IPS-20b (cell line): ENCODE measurements around the gene ZBTB40.

Experiments
- H3K27ac ChIP-seq: one replicate; pipeline ENCODE4 v1.5.1; 2013; ENCODE audit warnings: low read length
- H3K27me3 ChIP-seq: 2 replicates; pipeline ENCODE4 v1.6.1; 2013; ENCODE audit warnings: mild to moderate bottlenecking, low read length, inconsistent platforms; ENCODE audit not compliant: insufficient read depth
- H3K36me3 ChIP-seq: 2 replicates; pipeline ENCODE4 v1.6.1; 2013; ENCODE audit warnings: low read depth, mild to moderate bottlenecking, inconsistent platforms, low read length, moderate library complexity; ENCODE audit not compliant: insufficient read depth
- H3K4me1 ChIP-seq: 2 replicates; pipeline ENCODE4 v1.6.1; 2013; ENCODE audit warnings: mild to moderate bottlenecking, control low read depth, inconsistent platforms, low read length, moderate library complexity; ENCODE audit not compliant: insufficient read depth
- H3K4me3 ChIP-seq: 2 replicates; pipeline ENCODE4 v1.5.1; 2013; ENCODE audit warnings: mild to moderate bottlenecking, low read length, inconsistent platforms
- H3K9ac ChIP-seq: 2 replicates; pipeline ENCODE4 v1.6.1; 2013; ENCODE audit warnings: low read depth, mild to moderate bottlenecking, inconsistent platforms, low read length, moderate library complexity
- H3K9me3 ChIP-seq: 2 replicates; pipeline ENCODE4 v1.6.1; 2013; ENCODE audit warnings: mild to moderate bottlenecking, low read depth, low read length, inconsistent platforms; ENCODE audit not compliant: insufficient read depth

Gene ZBTB40

DNA sequence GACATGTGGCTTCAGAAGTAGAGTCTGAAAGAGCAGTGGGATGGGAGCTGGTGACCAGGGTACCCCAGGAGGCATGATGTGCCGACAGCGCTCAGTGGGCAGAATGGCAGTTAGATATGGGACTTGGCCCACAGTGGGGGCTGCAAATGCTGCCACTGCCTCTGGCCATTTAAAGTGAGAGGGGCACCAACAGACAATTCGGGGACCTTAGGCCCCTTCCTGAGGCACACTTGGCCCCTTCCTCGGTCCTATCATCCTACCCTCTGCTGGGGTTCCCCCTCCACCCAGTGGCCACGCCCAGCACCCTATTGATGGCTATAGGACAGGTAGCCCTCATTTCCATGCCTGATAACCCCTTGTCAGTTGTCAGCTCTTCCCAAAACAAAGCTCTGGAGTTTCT is 75.0 kb downstream of the ZBTB40 start:
- H3K27me3 ChIP-seq = no peaks in the 10 kb centered on the region
- no peak overlapping the region for H3K27ac ChIP-seq
- H3K9ac ChIP-seq = no peak overlapping the region
- H3K4me3 ChIP-seq = no peak overlapping the region
- peaks cover 45% of the 10 kb centered on the region for H3K36me3 ChIP-seq
- H3K4me1 ChIP-seq = no peaks in the 10 kb centered on the region
- no peaks in the 10 kb centered on the region for H3K9me3 ChIP-seq

GRCh38 chr1:22527122-22527521 is 75.5 kb downstream of the ZBTB40 start:
- Histone ChIP-seq H3K36me3 (peaks cover 43% of the 10 kb centered on the region), H3K27me3 (no peaks in the 10 kb centered on the region), H3K27ac (no peak overlapping the region), H3K4me3 (no peak overlapping the region), H3K9me3 (no peaks in the 10 kb centered on the region), H3K9ac (no peak overlapping the region), H3K4me1 (no peaks in the 10 kb centered on the region)

DNA sequence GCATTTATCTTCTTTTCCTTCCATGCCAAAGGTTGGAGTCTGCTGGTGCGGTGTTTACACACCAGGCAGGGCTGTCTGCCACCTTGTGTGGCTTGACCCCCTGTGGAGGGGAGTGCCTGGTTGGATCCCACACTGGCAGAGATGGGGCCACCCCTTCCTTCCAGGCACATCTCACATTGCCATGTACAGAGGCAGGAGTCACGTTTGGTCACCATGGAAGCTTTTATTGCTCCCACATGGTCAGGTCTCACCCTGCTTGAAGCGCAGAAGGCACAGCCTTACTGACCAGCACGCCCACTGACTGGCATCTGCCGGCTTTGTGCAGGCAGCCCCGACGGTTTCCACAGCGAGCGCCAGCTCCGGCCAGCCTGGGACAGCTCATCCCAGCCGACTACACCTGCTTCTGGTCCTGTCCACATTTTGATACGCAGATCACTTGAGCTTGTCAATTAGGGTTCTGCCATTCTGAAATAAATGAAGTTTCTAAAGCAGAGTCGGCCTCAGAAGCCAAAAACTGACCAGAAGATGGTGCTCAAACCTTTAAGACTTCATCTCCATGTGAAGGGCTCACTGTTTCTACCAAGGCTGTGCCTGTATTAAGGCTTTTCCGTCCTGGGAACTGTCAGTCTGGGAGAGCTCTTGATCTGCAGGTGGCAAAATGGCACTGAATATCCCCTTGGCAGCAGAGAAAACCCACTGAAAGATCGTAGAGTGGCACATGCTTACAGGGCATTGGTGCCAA is 76.1 kb downstream of the ZBTB40 start:
- Histone ChIP-seq H3K9ac (no peak overlapping the region), H3K9me3 (no peaks in the 10 kb centered on the region), H3K4me1 (no peaks in the 10 kb centered on the region), H3K27ac (no peak overlapping the region), H3K36me3 (peaks cover 39% of the 10 kb centered on the region), H3K27me3 (no peaks in the 10 kb centered on the region), H3K4me3 (no peak overlapping the region)

DNA sequence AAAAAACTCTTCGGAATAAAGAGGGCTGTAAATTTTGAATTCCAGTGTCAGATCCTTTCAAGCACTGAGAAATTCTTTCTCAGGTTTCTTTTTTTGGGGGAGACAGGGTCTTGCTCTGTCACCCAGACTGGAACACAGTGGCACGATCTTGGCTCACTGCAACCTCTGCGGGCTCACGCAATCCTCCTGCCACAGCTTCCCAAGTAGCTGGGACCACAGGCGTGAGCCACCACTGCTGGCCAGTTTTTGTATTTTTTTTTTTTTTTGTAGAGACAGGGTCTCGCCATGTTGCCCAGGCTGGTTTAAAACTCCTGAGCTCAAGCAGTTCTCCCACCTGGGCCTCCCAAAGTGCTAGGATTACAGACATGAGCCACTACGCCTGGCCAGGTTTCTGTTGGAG is 76.8 kb downstream of the ZBTB40 start:
- no peak overlapping the region for H3K27ac ChIP-seq
- no peaks in the 10 kb centered on the region for H3K9me3 ChIP-seq
- no peaks in the 10 kb centered on the region for H3K27me3 ChIP-seq
- no peak overlapping the region for H3K9ac ChIP-seq
- no peaks in the 10 kb centered on the region for H3K4me1 ChIP-seq
- H3K36me3 ChIP-seq = peaks cover 35% of the 10 kb centered on the region
- no peak overlapping the region for H3K4me3 ChIP-seq

GRCh38 chr1:22529901-22530621 is 78.4 kb downstream of the ZBTB40 start:
- no peaks in the 10 kb centered on the region for H3K4me1 ChIP-seq
- no peak overlapping the region for H3K27ac ChIP-seq
- H3K9me3 ChIP-seq = no peaks in the 10 kb centered on the region
- no peak overlapping the region for H3K9ac ChIP-seq
- H3K27me3 ChIP-seq = no peaks in the 10 kb centered on the region
- H3K36me3 ChIP-seq = peaks cover 20% of the 10 kb centered on the region
- no peak overlapping the region for H3K4me3 ChIP-seq

DNA sequence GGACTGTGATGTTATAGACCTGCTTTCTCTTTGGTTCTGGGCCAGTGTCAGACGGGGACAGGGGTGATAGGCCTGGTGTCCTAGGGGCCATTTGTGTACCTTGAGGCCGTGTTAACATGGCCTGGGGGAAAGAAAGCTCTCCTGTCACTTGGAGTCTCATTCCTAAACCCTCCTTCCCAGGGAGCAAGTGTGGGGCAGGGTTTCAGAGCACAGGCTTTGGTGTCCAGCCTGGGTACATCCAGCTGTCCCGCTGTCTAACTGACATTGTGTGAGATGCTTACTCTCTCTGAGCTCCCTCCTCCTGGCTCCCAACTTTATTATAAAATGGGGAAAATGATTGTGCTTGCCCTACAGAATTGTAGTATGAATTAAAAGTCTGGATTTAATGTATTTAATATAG is 79.1 kb downstream of the ZBTB40 start:
- Histone ChIP-seq H3K4me3 (no peak overlapping the region), H3K27ac (no peak overlapping the region), H3K36me3 (peaks cover 15% of the 10 kb centered on the region), H3K4me1 (no peaks in the 10 kb centered on the region), H3K9ac (no peak overlapping the region), H3K9me3 (no peaks in the 10 kb centered on the region), H3K27me3 (no peaks in the 10 kb centered on the region)

DNA sequence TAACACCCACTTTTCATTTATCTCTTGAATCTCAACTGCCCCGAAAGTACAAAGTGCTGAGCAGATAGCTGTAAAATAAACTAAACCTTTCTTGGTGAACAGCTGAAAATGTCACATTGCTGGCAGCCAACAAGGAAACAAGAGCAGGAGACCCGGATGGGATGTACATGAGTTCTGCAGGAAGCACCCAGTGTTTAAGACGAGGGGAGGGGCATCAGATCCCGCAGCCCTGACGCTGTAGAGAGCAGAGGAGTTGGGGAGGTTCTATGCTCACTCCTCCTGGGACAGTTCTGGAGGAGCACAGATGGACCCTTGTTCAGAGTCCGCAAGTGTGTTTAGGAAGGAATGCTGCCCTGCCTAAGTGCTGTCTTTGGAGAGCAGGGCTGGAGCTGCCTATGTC is 79.6 kb downstream of the ZBTB40 start:
- Histone ChIP-seq H3K4me3 (no peak overlapping the region), H3K27ac (no peak overlapping the region), H3K9ac (no peak overlapping the region), H3K4me1 (no peaks in the 10 kb centered on the region), H3K27me3 (no peaks in the 10 kb centered on the region), H3K9me3 (no peaks in the 10 kb centered on the region), H3K36me3 (peaks cover 10% of the 10 kb centered on the region)

DNA sequence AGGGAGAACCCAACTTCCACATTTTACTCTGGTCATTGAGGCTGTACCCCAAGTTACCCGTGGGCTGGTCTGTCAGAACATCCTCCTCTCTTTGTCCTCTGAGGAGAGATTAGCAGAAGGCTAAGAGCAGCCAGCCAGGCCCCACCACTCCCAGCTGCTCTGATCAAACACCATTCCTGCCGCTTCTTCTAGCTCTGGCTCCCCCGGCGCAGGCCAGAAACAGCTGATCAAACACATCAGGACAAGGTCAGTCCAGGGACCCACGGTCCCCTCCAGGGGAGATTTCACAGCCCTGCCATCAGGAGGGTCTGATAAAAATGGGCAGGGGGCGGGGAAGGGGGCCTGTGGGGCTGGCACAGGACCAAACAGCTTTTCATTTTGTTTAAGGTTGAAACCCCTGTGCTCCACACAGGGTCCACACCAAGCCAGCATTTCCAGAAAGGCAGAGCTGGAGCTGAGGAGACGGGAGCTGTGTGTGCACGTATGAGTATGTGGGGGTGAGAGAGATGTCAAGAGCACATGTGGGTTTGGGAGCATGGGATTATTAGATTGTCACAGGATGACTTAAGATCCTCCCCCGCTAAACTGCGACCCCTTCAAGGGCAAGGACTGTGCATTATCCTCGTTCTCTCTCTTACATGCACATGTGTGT is 81.7 kb downstream of the ZBTB40 start:
- Histone ChIP-seq H3K4me3 (no peak overlapping the region), H3K27me3 (no peaks in the 10 kb centered on the region), H3K36me3 (no peaks in the 10 kb centered on the region), H3K9ac (no peak overlapping the region), H3K4me1 (no peaks in the 10 kb centered on the region), H3K27ac (no peak overlapping the region), H3K9me3 (no peaks in the 10 kb centered on the region)

GRCh38 chr1:22534951-22535350 is 83.3 kb downstream of the ZBTB40 start:
- no peaks in the 10 kb centered on the region for H3K27me3 ChIP-seq
- H3K4me1 ChIP-seq = no peaks in the 10 kb centered on the region
- no peak overlapping the region for H3K4me3 ChIP-seq
- H3K9me3 ChIP-seq = no peaks in the 10 kb centered on the region
- no peak overlapping the region for H3K9ac ChIP-seq
- H3K27ac ChIP-seq = no peak overlapping the region
- H3K36me3 ChIP-seq = no peaks in the 10 kb centered on the region

DNA sequence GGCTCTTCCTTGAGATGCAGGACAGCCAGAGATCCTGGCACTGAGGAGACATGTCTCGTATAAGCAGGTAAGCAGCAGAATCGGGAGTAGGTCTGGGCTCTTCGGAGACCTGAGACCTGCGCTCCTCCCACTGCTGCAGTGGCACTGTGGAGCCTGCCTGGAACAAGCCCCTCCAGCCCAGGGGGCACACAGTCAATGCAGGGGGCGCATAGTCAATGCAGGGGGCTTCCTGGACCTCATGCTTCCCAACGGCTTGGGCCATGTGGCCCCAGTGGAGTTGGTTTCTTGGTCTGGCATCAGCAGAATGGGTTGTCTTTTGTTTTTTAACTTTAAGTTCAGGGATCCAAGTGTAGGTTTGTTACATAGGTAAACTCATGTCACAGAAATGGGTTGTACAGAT is 83.7 kb downstream of the ZBTB40 start:
- H3K27ac ChIP-seq = no peak overlapping the region
- H3K4me3 ChIP-seq = no peak overlapping the region
- H3K36me3 ChIP-seq = no peaks in the 10 kb centered on the region
- no peaks in the 10 kb centered on the region for H3K27me3 ChIP-seq
- no peak overlapping the region for H3K9ac ChIP-seq
- H3K4me1 ChIP-seq = no peaks in the 10 kb centered on the region
- no peaks in the 10 kb centered on the region for H3K9me3 ChIP-seq

- no peaks in the 10 kb centered on the region for H3K36me3 ChIP-seq
- H3K9me3 ChIP-seq = no peaks in the 10 kb centered on the region
- H3K9ac ChIP-seq = no peak overlapping the region
- no peaks in the 10 kb centered on the region for H3K4me1 ChIP-seq
- H3K27ac ChIP-seq = no peak overlapping the region
- no peak overlapping the region for H3K4me3 ChIP-seq
- no peaks in the 10 kb centered on the region for H3K27me3 ChIP-seq
These were observed 84.9 kb downstream of the ZBTB40 start for GRCh38 chr1:22536506-22536905.
